HG03520 (cell line): Measurements from ENCODE around the gene HHAT.
"Not testable (repeated sequence)": the region's sequence is repeated elsewhere in the genome, so short reads cannot be mapped to it uniquely, and the experiment has no call there.

Experiments used
- ATAC-seq: cut with Tn5 transposase; IDR thresholded peaks from one replicate; pipeline ENCODE4 v1.9.1; 2021; ENCODE audit warnings: mild to moderate bottlenecking, moderate library complexity; ENCODE audit not compliant: unreplicated experiment

The HHAT gene

GRCh38 chr1:210354305-210354704 is 25.6 kb downstream of the HHAT start:
- not testable (repeated sequence) for ATAC-seq

- ATAC-seq = no peak
Observed at GRCh38 chr1:210358626-210359025, 29.9 kb downstream of the HHAT start.

DNA sequence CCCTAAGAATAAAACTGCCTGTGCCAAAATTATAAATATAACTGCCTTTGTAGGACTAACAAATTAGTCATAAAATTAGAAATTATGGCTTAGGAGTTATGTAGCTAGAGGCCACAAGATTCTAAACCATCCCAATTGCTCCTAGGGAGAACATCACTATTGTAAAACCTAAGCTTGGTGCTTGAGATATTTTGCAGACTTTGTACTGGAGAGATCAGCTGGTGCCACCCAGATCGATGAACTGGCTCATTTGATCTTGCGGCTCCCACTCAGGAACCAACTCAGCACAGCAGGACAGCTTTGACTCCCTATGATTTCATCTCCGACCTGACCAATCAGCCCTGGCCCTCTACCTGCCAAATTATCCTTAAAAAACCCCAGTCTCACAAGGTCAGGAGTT is 30.6 kb downstream of the HHAT start:
- no peak for ATAC-seq

DNA sequence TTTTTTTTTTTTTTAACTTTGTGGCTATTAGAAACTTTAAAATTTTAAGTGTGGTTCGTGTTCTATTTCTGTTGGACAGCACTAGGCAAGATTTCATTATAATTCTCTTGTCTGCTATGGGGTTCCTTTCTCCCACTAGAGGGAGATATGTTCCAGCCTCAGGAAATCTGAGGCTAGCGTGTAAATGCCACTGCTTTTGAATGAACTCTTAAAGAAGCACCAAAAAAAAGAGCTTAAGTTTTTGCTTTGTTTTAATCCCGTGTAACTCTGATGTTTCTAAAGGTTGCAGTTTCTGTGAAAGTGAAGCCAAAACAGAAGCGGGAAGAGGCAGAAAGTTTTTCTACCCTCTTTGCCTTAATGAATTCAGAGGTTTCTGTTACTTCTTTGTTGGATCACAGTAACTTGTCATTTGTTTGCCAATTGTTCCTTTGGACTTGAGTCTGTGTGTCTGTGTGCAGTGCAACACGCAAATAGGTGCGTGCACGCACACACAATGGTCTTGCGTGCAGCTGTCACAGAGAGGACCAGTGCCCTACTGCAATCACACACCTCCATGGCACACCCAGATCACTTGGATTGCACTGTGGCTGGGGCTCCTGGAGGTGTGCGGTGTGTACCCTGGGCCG is 32.3 kb downstream of the HHAT start:
- peak; percentile 68 for ATAC-seq

DNA sequence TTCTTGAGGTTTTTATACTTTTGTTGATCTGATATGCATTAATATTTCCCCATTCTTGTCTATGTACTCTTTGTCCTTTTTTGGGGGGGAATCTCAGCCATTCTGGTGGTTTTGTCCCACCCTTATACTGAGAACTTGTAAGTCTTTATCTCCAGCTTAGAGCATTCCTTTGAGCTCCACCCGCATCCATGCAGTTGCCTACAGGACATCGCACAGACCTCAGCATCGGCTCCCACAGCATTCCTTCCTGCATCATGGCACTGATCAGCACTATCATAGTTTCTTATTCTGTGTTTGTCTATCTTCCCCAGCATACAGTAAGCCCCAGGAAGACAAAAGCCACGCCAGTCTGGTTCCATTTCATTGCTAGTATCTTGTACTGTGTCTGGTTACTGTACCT is 33.0 kb downstream of the HHAT start:
- no peak for ATAC-seq

DNA sequence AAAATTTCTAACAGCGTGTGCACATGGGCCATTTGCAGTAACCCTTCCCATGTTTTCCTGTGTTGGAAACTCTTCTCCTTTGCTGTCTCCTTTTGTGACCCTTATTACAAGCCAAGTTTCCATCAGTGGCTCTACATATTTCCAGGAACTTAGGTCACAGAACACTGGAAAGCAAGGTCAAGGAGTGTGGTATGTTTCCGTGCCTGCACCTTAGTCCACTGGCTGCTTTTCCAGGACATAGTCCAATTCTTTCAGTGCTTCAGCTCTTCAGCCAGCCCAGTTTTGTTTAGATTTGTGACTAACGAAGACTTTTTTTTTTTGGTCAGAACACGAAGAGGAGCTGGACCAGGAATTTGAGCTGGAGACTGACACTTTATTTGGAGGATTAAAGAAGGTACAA is 33.8 kb downstream of the HHAT start:
- ATAC-seq = no peak

DNA sequence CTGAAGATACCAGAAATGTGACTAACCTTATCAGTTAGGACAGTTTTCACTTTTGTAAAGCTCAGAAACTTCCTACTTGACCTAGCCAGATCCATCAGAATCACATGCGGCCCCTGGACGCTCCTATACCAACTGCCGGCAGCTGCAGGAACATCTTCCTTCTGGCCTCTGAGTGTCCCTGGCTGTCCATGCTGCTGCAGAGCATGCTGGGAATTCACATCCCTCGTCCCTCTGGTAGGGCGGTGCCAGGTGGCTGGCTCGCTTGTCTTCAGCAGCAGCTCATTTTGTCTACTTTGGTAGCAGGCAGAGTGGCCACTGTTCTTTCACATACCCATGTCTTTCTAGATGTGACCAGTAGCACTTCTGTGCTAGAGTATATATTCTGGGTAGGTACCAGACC is 34.4 kb downstream of the HHAT start:
- ATAC-seq = no peak

DNA sequence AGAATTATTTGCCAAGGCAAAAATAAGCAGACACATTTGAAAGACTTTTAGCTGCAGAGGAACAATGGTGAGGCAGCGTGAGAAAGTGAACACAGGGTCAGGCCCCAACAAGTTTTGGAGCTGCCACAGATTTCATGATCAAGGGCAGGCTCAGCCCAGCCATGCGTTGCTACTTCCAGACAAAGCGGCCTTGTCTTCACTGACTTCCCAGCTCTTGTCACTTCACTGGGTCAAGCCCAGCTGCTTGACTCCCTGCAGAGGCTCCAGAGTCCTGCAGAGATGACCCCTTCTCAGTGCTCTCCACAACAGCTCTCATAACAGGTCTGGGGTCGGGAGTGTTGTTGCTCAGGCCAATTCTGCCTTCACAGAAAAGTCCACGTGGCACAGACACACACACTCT is 35.8 kb downstream of the HHAT start:
- no peak for ATAC-seq

- ATAC-seq = no peak
Observed at GRCh38 chr1:210366767-210367166, 38.1 kb downstream of the HHAT start.

DNA sequence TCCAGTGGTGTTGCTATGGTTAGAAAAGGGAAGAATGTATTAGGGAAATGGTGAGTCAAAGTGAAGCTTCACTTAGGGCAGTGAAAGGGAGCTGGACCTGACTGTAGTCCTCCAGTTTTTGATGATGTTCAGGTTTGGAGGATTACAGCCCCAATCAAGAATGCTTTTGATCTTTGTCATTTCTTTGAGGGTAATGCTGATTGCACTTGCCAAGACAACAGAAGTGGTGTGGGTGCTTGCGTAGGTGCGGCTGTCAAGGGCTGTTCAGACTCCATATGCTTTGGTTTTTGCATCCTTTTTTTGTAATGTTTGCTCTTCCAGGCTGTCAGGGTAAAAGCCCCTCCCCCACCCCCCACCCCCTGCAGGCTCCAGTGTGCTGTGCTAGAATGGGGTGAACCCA is 38.9 kb downstream of the HHAT start:
- ATAC-seq = no peak

- no peak for ATAC-seq
Observed at GRCh38 chr1:210369425-210369824, 40.7 kb downstream of the HHAT start.

- no peak for ATAC-seq
Observed at GRCh38 chr1:210371916-210372315, 43.2 kb downstream of the HHAT start.

DNA sequence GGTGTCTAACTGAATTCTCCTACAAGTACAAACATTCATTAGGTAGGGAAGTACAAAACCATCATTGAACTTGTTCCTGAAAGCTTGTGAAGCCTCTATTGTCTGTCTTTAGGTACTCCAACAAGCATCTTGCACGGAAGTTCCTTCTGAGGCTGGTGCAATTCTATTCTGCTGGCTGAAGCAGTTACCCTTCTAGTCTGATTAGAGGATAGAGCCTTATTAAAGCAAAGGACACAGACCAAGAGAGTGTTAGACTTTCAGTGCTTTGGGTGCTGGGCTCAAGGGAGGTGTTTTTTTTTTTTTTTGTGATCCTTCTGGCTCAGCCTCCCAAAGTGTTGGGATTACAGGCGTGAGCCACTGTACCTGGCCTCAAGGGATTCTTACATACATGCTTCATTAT is 43.8 kb downstream of the HHAT start:
- no peak for ATAC-seq

DNA sequence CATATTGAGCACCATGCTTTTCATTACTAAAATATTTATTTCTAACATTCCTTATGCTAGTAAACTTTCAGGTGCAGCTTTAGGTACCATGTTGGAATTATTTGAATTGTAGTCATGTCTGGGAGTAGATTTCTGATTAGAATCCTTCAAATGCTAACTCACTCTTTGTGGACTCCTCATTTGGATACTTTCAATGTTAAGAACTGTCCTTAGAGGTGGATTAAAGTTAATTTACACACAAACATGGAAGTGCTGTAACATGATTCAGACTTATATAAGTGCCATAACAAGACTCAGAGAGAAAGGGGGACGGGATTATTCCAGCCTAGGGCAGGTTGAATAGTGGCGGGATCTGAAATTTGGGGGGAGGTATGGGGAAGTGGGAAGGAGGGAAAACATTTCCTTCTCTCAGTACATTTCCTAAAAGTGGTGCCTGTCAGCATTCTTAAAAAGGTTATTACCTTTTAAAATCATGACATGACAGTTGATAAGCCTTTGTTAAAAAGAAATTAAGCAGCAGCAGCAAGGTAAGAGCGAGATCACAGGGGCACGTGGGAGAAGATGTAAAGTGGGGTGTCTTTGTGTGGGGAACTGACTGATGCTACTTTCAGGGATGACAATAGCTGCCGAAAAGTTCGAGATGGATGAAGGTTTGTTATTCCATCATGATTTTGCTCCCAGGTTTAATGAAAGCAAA is 44.4 kb downstream of the HHAT start:
- ATAC-seq = no peak

- no peak for ATAC-seq
Observed at GRCh38 chr1:210373628-210373877, 44.9 kb downstream of the HHAT start.

- peak; percentile 61 for ATAC-seq
Observed at GRCh38 chr1:210373878-210374599, 45.3 kb downstream of the HHAT start.

DNA sequence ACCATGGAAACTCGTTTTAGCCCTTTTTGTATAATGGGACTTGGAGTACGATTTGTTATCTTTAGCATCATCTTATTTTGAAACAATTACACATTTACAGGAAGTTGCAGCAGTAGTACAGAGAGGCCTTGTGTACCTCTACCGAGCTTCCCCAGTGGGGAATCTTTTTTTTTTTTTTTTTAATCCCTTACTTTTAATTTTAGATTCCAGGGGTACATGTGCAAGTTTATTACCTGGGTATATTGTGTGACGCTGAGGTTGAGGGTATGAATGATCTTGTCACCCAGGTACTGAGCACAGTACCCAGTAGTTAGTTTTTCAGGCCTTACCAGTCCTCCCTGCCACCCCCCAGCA is 45.9 kb downstream of the HHAT start:
- ATAC-seq = no peak

DNA sequence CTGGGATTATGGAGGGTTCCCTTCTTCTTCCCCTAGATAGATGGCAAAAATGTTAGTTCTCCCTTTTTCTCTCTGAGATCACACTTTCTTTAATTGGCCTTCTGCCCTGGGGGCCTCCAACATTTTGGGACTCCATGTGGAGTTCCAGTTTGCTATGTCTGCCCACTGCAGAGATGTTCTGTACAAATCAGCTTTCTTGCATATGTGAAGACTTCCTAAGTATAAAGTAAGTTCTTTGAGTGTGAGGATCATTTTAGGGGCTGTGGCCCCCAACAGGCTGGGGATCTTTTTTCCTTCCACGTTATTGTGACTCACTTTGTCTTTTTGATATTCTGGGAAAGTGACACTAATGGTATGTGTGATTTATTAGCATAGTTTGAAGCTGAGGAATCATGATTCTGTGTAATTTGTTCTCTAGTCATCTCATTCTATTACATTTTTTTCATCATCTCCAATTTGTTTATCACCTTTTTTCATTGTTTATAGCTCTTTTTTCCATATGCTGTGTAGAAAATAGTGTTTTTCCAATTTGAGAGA is 48.2 kb downstream of the HHAT start:
- no peak for ATAC-seq

DNA sequence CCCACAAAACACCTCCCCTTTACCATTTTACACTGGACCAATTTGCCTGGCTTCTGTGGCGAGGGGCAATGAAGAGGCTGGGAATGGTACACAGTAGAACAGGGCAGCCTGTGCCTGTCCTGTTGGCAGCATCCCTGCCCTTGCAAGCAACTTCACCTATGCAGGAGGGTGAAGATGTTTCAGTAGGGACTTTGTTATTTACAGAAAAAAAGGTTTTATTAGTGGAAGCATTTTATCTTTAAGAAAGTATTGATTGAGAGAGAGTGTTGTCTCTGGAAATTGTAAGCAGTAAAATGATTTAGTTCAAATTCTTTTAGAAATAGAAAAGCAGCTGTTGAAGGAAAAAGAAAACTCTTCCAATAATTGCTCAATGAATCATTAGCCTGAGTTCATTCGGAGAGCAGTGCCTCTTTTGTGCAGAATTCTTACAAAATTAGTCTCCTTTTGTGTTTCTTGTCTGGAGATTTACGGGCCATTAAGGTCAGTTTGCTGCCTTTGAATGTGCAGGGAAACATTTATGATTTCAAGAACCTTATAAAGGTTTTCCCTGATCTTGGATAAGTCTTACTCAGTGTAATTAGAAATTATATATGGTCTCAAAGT is 49.1 kb downstream of the HHAT start:
- ATAC-seq = no peak

GRCh38 chr1:210378736-210379135 is 50.0 kb downstream of the HHAT start:
- no peak for ATAC-seq

- no peak for ATAC-seq
Observed at GRCh38 chr1:210381934-210382333, 53.2 kb downstream of the HHAT start.

DNA sequence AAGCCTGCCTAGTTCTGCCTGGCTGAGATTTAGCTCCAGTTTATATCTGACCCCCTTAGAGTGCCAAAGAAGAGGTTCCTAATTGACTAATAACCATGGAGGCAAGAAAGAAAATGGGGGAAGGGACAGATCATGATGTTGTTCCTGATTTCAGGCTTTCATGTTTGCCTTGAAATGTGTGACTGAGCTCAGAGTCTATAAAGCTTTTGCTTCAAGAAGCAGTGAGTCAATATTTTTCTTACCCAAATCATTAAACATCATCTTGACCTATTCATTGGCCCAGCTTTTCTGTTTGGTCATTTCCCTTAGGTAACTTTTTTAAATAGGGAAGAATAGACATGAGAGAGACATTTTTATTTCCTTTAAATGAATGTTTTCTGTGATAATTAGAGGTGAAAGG is 55.9 kb downstream of the HHAT start:
- ATAC-seq = no peak
